Lung (tissue), 12 donors: ENCODE data around the gene CYP27C1. TPM values are rescaled to one million over a fixed set of nuclear protein-coding genes. Genes with fewer than 3 reads are reported as not detected.

ENCODE experiments used
- ATAC-seq: fragments of 200-7000 bp; cut with Tn5 transposase; one replicate; pipeline ENCODE4 v1.9.1; 2020; ENCODE audit warnings: moderate number of reproducible peaks; ENCODE audit not compliant: insufficient read depth, low FRiP score
- DNase-seq, 3 donors: peaks; one replicate each; pipeline ENCODE4 v3.0.0-alpha.2; 2013 to 2017
- H3K27ac ChIP-seq, 2 donors: one replicate each; pipeline ENCODE4 v1.5.1; 2013; ENCODE audit warnings: mild to moderate bottlenecking in 2 of 2, moderate library complexity in 2 of 2, control low read depth in 1 of 2, inconsistent platforms in 1 of 2, low read depth in 1 of 2, low read length in 1 of 2
- H3K27me3 ChIP-seq, 3 donors: one replicate each; pipeline ENCODE4 v1.5.1; 2013; ENCODE audit warnings: low read length in 2 of 3; ENCODE audit not compliant: control insufficient read depth in 3 of 3, insufficient read depth in 3 of 3
- H3K36me3 ChIP-seq, 4 donors: one replicate each; pipeline ENCODE4 v1.5.1; 2013; ENCODE audit warnings: low read length in 4 of 4, mild to moderate bottlenecking in 1 of 4, moderate library complexity in 1 of 4; ENCODE audit not compliant: control insufficient read depth in 4 of 4, insufficient read depth in 4 of 4
- H3K4me1 ChIP-seq, 5 donors: one replicate each; pipeline ENCODE4 v1.5.1; 2013; ENCODE audit warnings: low read length in 5 of 5, mild to moderate bottlenecking in 2 of 5, moderate library complexity in 1 of 5; ENCODE audit not compliant: control insufficient read depth in 5 of 5, insufficient read depth in 5 of 5
- H3K4me3 ChIP-seq: one replicate; pipeline ENCODE4 v1.5.1; 2013; ENCODE audit warnings: mild to moderate bottlenecking, control low read depth, moderate library complexity
- H3K9ac ChIP-seq, 2 donors: one replicate each; pipeline ENCODE4 v1.5.1; 2013; ENCODE audit warnings: low read length in 2 of 2, control low read depth in 1 of 2; ENCODE audit not compliant: insufficient read depth in 1 of 2
- H3K9me3 ChIP-seq, 4 donors: one replicate each; pipeline ENCODE4 v1.5.1; 2013; ENCODE audit warnings: low read length in 3 of 4, mild to moderate bottlenecking in 1 of 4, moderate library complexity in 1 of 4; ENCODE audit not compliant: control insufficient read depth in 4 of 4, insufficient read depth in 3 of 4
- CTCF ChIP-seq: IDR thresholded peaks from 2 replicates; pipeline ENCODE4 v1.5.1; 2012; ENCODE audit warnings: mild to moderate bottlenecking; ENCODE audit errors: control extremely low read depth, extremely low read depth
- WGBS, 2 donors: extraction: QIAGEN DNeasy Blood & Tissue Kit; methylation state at CpG; one replicate each; pipeline ENCODE4 v1.1.7; 2013; 5-methylcytosine and 5-hydroxymethylcytosine counted together
- polyA plus RNA-seq, 2 donors: library from polyadenylated mRNA; stranded (reverse); fragments of 200-250 nt; gene quantifications; one replicate each; pipeline ENCODE4 v1.2.1, GENCODE V29; 2013
- total RNA-seq, 2 donors: library from RNA; depleted of rRNA in 1 of 2; stranded (reverse); fragments of >200 nt in 1 of 2; gene quantifications; one replicate each; pipeline ENCODE4 v1.2.1, GENCODE V29; 2014 to 2021
- donor health status: control.
- donor health status: control.
- donor health status: Bipolar disorder and iron deficiency.
- donor health status: healthy.
- donor health status: DM: yes; HTN: yes; CAD: no.

The CYP27C1 gene
- total and polyA plus RNA-seq, 4 donors: 0.04 to 2.9 (median 0.07) TPM

DNA sequence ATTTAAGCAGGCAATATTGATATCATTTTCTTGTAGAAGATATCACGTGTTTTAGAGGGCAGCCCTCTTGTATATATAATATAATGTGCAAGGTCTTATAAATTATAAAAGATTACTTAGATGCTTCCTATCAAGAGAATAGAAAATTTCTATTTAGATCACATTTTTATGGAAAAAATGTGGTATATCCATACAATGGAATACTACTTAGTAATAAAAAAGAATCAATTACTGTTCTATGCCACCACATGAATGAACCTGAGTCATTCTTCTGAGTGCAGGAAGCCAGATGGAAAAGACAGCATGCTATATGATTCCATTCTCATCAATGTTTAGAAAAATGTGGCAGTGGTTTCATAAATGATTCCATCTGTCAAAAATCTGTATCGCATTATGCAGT is 23.6 kb downstream of the CYP27C1 start:
- no peak for TF ChIP-seq CTCF
- Histone ChIP-seq H3K4me3 (no peak overlapping the region), H3K27me3 (no peaks in the 10 kb centered on the region), H3K9me3 (no peaks in the 10 kb centered on the region), H3K4me1 (peaks cover 0 to 23% (median 7%) of the 10 kb centered on the region in 5 donors), H3K27ac (no peak overlapping the region), H3K9ac (no peak overlapping the region), H3K36me3 (peaks cover 0 to 6% (median 0%) of the 10 kb centered on the region in 4 donors)
- ATAC-seq (no peak), DNase-seq (no peak)
- WGBS, 2 donors: 96% methylated on average over 2 of the region's 2 CpGs

DNA sequence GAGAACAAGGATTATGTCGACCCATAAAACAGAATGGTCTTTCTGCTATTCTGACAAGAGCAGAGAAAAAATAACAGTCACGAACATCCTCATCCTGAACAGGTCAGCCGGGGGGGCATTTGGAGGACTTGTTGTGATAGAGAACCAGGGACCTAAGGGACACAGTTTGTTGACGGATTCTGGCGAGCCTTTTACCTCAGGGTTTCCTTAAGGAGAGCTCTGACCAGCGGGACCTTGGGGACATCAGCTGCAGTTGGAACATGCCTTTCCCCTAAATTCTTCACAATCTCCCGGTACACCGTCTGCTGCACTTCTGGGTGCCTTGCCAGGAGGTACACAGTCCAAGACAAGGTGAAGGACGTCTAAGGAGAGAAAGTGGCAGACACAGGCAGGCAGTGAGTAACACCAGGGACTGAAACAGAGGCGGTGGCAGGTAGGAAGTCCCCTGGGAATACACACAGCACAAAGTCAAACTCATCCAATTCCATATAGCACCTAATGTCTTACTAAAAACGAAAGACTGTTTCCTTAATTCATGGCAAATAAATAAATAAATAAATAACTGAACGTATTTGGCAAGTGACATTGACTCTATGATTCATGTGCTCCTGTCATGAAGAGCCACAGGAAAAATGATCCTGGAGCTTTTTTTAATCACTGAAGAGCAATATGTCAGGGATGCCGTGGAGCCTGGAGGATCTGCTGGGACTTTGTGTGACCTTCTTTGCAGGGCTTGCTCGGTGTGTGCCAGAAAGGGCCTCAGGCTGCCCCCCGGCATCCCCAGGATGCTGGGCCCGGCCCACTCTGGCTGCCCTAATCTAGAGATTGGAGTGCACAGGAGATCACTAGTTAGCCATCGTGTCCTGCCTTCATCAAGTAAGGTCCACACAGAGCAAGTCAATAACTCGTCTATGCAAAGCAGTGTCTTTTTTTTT is 24.7 kb downstream of the CYP27C1 start:
- Histone ChIP-seq H3K9ac (no peak overlapping the region), H3K4me1 (peaks cover 0 to 23% (median 7%) of the 10 kb centered on the region in 5 donors), H3K27ac (no peak overlapping the region), H3K27me3 (no peaks in the 10 kb centered on the region), H3K36me3 (peaks cover 0 to 6% (median 0%) of the 10 kb centered on the region in 4 donors), H3K9me3 (no peaks in the 10 kb centered on the region), H3K4me3 (no peak overlapping the region)
- TF ChIP-seq CTCF: no peak
- DNase-seq (no peak), ATAC-seq (no peak)
- 88 to 92% methylated on average over 18 of the region's 18 CpGs for WGBS, 2 donors

DNA sequence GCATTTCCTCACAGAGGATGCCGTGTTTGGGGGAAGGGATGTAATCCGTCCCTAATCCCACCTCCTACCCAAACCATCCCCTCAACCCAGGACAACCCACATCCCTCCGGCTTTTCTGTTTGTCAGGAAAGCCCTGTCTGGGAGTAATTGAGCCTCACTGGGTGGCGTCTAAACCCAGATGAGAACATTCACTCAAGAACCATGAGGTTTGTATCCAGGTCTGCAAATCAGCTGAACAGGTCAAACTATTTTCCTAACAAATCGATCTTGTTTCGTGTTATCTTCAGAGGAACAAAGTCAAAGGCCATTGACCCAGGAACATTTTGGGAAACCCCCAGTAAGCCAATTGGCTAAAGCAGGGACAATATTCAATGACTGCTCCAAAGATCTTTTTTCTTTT is 25.7 kb downstream of the CYP27C1 start:
- Histone ChIP-seq H3K36me3 (peaks cover 0 to 6% (median 0%) of the 10 kb centered on the region in 4 donors), H3K9ac (peak overlapping the region in 1 of 2 donors; percentile 3), H3K27ac (no peak overlapping the region), H3K4me1 (peaks cover 0 to 23% (median 7%) of the 10 kb centered on the region in 5 donors), H3K4me3 (no peak overlapping the region), H3K9me3 (peaks cover 0 to 3% (median 0%) of the 10 kb centered on the region in 4 donors), H3K27me3 (no peaks in the 10 kb centered on the region)
- WGBS, 2 donors: 78 to 83% methylated on average over 6 of the region's 6 CpGs
- no peak for ATAC-seq
- TF ChIP-seq CTCF: no peak
- peak in 1 of 3 donors; percentile 40 for DNase-seq
